Measurements from ENCODE around the gene HPCAL1.

HPCAL1 gene

GRCh38 chr2:10338270-10339188 lies 35.8 kb downstream of the HPCAL1 start:
- no peak for DNase-seq

- DNase-seq: no peak
Measured at GRCh38 chr2:10339647-10340592, 37.2 kb downstream of the HPCAL1 start.

DNA sequence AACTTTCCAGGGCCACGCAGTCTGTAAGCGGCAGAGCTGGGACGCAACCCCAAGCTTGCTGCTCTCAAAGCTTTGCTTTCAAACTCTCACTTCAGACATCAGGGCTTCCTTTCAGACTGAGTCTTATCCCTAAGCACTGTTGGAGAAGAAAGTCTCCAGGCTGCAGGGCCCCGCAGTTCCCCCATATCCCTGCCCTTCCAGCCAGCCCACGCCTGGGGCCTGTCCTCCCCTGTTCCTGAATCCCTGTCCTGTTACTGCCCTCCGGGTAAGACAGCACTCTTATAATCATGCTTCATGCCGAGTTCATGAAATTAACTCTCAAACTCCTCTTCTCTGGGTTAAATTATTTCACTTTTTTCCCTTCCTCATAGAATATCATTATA lies 37.9 kb downstream of the HPCAL1 start:
- DNase-seq: no peak

- DNase-seq: no peak
Measured at GRCh38 chr2:10341193-10341592, 38.5 kb downstream of the HPCAL1 start.

DNA sequence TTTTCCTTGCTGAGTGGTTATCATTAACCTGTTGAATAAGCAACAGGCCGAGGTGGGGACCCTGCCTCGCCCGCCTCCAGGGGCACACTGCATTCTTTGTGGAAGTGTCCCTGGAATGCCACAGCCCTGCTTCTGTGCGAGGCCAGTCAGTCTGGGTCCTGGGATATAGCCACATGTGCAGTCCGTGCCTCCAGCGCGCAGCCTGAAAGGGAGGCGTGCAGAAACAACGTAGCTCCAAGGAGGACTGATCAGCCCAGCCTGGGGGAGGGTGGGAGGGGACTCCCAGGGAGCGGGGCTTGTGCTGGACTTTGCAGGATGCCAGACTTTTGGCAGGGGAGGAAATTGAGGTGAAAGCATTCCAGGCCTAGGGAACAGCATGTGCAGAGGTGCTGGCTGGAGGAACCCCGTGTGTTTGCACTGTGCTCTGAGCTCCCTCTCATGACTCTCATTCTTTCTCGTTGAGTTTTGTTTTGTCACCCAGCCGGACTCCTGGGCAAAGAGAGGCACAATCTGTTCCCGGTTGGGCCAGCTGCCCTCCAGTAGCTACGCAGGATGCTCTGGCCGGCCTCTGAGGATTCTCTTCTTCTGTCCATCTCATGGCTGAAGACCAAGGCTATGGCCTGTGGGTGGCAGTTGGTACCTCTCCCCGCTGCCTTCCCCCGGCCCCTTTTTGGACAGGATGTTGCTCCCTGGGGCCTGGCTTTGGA lies 39.7 kb downstream of the HPCAL1 start:
- no peak for DNase-seq

DNA sequence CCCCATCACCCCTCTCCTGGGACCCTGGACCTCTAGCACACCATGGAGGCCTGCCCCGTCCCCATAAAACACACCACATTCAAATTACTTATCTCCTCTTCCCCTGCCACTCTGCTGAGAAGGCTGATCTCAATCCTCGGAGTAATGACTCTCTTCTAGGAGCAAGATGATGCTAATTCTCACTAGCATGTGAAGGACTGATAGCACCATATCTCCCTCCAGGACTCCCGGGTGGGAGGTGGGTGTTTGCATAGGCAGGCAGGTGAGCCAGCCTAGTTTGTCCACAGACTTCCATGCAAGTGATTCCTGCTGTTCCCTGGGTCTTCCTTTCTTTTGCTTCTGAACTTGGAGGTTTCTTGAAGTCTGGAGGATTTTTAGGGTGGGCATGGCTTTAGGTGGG lies 40.5 kb downstream of the HPCAL1 start:
- no peak for DNase-seq

DNA sequence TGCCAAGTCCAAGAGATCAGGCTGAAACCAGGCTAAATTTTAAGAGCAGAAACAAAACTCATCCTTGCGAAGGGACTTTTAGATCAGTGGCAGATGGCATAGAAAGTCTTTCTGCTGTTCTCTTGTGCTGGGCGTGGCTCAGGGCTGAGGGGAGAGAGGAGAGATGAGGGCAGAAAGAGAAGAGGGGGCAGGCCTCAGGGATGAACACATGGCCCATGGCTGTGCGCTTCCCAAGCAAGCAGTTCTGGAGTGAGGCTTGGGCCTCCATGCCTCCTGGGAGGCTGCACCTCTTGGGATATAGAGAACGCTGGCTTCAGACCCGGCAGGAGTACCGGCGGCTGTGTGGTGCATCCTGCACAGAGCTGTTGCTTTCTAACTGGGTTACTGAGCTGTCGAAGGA lies 41.0 kb downstream of the HPCAL1 start:
- DNase-seq: no peak

- no peak for DNase-seq
Measured at GRCh38 chr2:10344105-10345066, 41.7 kb downstream of the HPCAL1 start.

- DNase-seq: no peak
Measured at GRCh38 chr2:10345126-10345525, 42.4 kb downstream of the HPCAL1 start.

DNA sequence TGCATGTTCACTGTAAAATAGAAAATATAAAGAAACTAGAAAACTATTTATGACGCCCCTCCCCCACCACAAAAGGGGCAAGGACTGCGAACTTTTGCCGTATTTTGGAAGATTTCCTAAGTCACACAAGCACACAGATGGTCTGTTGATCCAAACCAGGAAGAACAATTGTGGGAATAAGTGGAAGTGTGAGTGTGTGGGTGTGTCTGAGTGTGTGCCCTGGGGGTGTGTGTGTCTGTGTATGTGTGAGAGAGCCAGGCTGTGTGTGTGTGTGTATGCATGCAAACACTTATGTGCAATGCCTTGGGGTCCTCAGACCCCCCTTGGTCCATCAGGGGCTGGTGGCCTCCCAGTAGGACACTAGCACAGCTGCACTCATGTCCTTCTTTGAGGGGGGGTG lies 43.1 kb downstream of the HPCAL1 start:
- DNase-seq: no peak

DNA sequence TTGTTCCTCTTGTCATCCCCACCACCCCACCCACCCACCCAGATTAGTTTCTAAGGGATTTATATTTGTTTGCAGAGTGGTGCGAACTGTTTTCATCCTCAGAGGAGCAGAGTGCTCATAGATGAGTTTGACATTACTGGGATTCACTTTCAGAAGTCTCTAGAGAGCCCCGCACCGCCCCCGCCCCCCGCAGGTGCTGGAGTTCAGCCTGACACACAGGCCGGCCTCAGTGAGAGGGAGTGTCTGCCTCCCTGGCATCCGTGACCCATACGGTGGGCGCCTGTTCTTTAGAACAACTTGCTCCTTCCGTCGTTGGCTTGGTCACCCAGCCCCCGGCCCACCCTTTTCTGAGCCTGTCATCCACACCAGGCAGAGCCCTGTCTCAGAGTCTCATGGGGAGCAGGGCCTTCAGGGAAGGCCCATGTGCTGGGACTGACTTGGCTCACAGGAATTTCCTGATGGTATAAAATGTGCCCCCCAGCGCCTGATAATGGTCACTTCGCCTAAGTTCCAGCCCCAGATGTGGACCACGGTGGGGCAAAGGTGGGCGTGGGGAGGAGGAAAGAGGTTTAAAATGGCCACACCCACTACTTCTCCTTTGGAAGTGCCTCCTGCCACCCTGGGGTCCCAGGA lies 44.3 kb downstream of the HPCAL1 start:
- DNase-seq: no peak

- DNase-seq: no peak
Measured at GRCh38 chr2:10347562-10347948, 44.9 kb downstream of the HPCAL1 start.

DNA sequence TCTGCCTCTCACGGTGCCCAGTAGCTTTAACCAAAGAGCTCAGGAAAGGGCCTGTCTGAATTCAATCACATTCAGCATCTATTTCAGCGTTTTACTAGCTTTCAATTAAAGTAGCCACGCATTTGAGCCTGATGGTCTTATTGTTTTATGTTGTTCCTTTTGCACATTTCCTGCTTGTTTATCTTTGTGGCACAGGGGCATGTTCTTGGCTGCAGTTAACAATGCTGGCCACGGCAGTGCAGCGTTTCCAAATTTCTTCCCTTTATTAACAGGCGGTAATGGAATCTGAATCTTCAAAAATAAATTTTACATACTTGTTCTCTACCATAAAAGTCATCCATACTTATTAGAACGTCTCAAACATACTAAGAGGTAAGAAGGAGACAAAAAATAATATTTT lies 46.2 kb downstream of the HPCAL1 start:
- no peak for DNase-seq

GRCh38 chr2:10350761-10351160 lies 48.1 kb downstream of the HPCAL1 start:
- DNase-seq: no peak

DNA sequence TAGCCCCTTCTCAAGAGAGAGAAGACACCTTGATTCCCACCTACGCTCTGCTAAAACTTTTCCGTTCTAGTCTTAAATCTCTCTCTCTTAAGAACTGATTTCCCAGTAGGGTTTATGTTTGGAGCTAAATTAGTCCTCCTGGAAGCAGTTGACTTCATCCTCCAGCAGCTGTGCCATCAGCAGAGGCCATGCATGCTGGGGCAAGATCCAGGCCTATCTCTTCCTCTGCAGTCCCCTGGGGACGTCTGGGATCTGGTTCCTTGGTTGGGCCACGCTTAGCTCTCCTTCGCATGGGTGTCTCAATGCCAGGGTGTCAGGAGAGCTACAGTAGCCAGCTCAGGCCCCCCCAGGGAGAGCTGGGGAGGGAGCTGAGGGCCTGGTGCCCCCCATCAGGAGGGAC lies 49.7 kb downstream of the HPCAL1 start:
- DNase-seq: no peak

- DNase-seq: no peak
Measured at GRCh38 chr2:10352972-10353371, 50.3 kb downstream of the HPCAL1 start.

DNA sequence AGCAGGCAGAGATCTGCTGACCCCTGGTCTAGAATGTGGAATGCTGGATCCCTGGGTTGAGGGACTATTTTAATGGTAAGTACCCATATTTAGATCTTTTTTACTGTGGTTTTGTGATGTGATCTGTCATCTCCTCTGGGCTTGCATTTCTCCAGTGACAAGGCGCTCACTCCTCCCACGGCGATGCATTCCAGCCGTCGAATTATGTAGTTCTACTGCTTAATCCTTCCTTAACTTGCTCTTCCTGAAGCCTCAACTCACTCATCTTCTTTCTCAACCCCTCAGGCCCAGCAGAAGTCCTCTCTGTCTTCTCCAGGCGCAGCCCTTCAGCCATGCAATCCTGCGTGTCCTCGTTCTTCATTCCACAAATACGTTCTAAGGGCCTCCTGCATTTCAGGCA lies 51.2 kb downstream of the HPCAL1 start:
- no peak for DNase-seq

DNA sequence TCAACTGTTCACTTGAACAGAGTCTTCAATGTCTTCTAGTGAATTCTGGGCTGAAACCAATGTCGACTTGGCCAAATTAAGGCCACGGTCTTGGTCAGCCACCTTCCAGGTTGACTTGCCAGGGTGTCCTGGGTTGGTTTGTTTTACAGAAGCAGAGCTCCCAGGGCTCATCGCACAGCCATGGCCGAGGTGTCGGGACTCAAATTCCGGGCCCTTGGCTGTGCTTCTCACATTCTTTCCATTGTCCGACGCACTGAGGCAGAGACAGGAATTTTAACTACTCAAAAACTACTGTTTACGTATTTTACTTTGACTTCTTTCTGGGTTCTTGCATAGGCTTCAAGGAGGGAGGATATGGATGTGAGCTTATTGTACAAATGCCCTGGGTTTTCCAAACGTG lies 51.7 kb downstream of the HPCAL1 start:
- no peak for DNase-seq

GRCh38 chr2:10355471-10356438 lies 53.1 kb downstream of the HPCAL1 start:
- DNase-seq: no peak

GRCh38 chr2:10356439-10356811 lies 53.7 kb downstream of the HPCAL1 start:
- no peak for DNase-seq

All from activated CD8-positive, alpha-beta memory T cell treated with anti-CD3 and anti-CD28 coated beads, Interleukin-2, amount 50 U/mL, for 4 hours (primary cell).